HL-60/S4 treated with retinoic acid at 250 ng/mL for 4 days and 3 days (cell line): Measurements from ENCODE around the gene LCN9.

Experiments used
- in situ Hi-C: fragments of 300-500 bp; cut with MboI; formaldehyde crosslinking; loops from 2 replicates; pipeline ENCODE4 v1.7.0; 2022; ENCODE audit warnings: low sequenced_read_pairs

LCN9 gene

DNA sequence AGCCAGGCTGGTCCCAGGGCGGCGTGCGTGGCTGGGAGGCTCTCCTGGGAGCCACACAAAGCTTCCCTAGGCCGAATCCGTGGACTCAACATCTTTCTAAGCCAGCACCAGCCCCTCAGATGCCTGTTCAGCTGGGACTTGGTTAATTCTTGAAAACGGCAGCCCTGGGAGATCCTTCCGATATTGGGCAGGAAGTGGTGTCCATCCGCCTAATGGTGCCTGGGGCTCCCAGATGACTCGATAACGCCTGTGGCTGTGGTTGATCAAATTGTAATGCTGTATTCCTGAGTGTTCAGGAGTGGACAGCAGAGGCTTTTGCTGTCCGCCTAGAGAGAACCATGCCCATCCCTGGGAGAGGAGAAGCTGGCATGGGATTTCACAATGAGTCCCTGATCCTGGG lies 52.9 kb downstream of the LCN9 start:
- in situ Hi-C loops, result no loop called here
